HEK293 (cell line): ENCODE data around the gene VPS51.

Experiments used
- HOXA7 ChIP-seq: sonication (generic); formaldehyde crosslinking; IDR thresholded peaks from 2 replicates; pipeline ENCODE4 v1.8.1; 2022; ENCODE audit warnings: missing genetic modification reagents, borderline replicate concordance
- HOXD13 ChIP-seq: sonication (generic); formaldehyde crosslinking; IDR thresholded peaks from 2 replicates; pipeline ENCODE4 v1.8.0; 2022; ENCODE audit warnings: missing genetic modification reagents, borderline replicate concordance
- IKZF3 ChIP-seq: fragments of 450-650 bp; IDR thresholded peaks from 2 replicates; pipeline ENCODE4 v1.5.0; 2018; ENCODE audit warnings: missing biosample characterization, mild to moderate bottlenecking, missing genetic modification characterization, moderate library complexity
- KLF10 ChIP-seq: fragments of 450-650 bp; IDR thresholded peaks from 2 replicates; pipeline ENCODE4 v1.5.1; 2018; ENCODE audit warnings: missing biosample characterization, mild to moderate bottlenecking, missing genetic modification characterization
- SP3 ChIP-seq: fragments of 450-650 bp; formaldehyde crosslinking; IDR thresholded peaks from 2 replicates; pipeline ENCODE4 v1.5.1; 2016; ENCODE audit warnings: missing biosample characterization, missing genetic modification characterization
- ZBTB21 ChIP-seq: fragments of 450-650 bp; formaldehyde crosslinking; IDR thresholded peaks from 2 replicates; pipeline ENCODE4 v1.5.1; 2017; ENCODE audit warnings: missing biosample characterization, missing genetic modification characterization
- ZFHX2 ChIP-seq: fragments of 450-650 bp; formaldehyde crosslinking; conservative IDR thresholded peaks from 2 replicates; pipeline ENCODE4 v1.5.1; 2016; ENCODE audit warnings: missing biosample characterization, missing genetic modification characterization
- ZIC2 ChIP-seq: fragments of 450-650 bp; formaldehyde crosslinking; IDR thresholded peaks from 2 replicates; pipeline ENCODE4 v1.5.1; 2016; ENCODE audit warnings: missing biosample characterization, missing genetic modification characterization
- ZNF169 ChIP-seq: fragments of 450-650 bp; formaldehyde crosslinking; IDR thresholded peaks from 2 replicates; pipeline ENCODE4 v1.5.1; 2016; ENCODE audit warnings: missing biosample characterization, missing genetic modification characterization
- ZNF2 ChIP-seq: fragments of 450-650 bp; formaldehyde crosslinking; IDR thresholded peaks from 2 replicates; pipeline ENCODE4 v1.5.1; 2016; ENCODE audit warnings: missing biosample characterization, missing genetic modification characterization
- ZNF266 ChIP-seq: fragments of 450-650 bp; formaldehyde crosslinking; IDR thresholded peaks from 2 replicates; pipeline ENCODE4 v1.5.1; 2016; ENCODE audit warnings: missing biosample characterization, missing genetic modification characterization, low read depth
- ZNF274 ChIP-seq, 2 experiments: fragments of 200-500 bp in 1 of 2; fragments of 450-650 bp in 1 of 2; sonication (Bioruptor generic) in 1 of 2; formaldehyde crosslinking in 1 of 2; IDR thresholded peaks; 2 replicates each; pipeline versions ENCODE4 v1.5.1 to v1.6.1; 2014 to 2016; ENCODE audit warnings: borderline replicate concordance in 1 of 2, inconsistent platforms in 1 of 2, low read length in 1 of 2, missing biosample characterization in 1 of 2, missing genetic modification characterization in 1 of 2
- ZNF292 ChIP-seq: fragments of 450-650 bp; formaldehyde crosslinking; IDR thresholded peaks from 2 replicates; pipeline ENCODE4 v1.5.1; 2016; ENCODE audit warnings: low read depth, missing biosample characterization, missing genetic modification characterization, borderline replicate concordance
- ZNF341 ChIP-seq: fragments of 450-650 bp; formaldehyde crosslinking; IDR thresholded peaks from 2 replicates; pipeline ENCODE4; 2016; ENCODE audit warnings: low read depth, missing biosample characterization, missing genetic modification characterization
- ZNF426 ChIP-seq: fragments of 450-650 bp; formaldehyde crosslinking; IDR thresholded peaks from 2 replicates; pipeline ENCODE4 v1.5.1; 2017; ENCODE audit warnings: missing biosample characterization, missing genetic modification characterization, mild to moderate bottlenecking, inconsistent platforms, moderate library complexity
- ZNF501 ChIP-seq: fragments of 450-650 bp; formaldehyde crosslinking; IDR thresholded peaks from 2 replicates; pipeline ENCODE4 v1.5.1; 2016; ENCODE audit warnings: missing biosample characterization, missing genetic modification characterization
- ZNF621 ChIP-seq: fragments of 450-650 bp; formaldehyde crosslinking; IDR thresholded peaks from 2 replicates; pipeline ENCODE4 v1.5.1; 2017; ENCODE audit warnings: missing biosample characterization, missing genetic modification characterization
- ZNF76 ChIP-seq: fragments of 450-650 bp; formaldehyde crosslinking; IDR thresholded peaks from 2 replicates; pipeline ENCODE4; 2016; ENCODE audit warnings: low read depth, missing biosample characterization, missing genetic modification characterization, borderline replicate concordance
- TF ChIP-seq, protein P1 (sequence below): fragments of 450-650 bp; formaldehyde crosslinking; IDR thresholded peaks from 2 replicates; pipeline ENCODE4 v1.5.1; 2017; ENCODE audit warnings: missing biosample characterization, missing genetic modification characterization
- TF ChIP-seq, protein P2 (sequence below): fragments of 450-650 bp; formaldehyde crosslinking; IDR thresholded peaks from 2 replicates; pipeline ENCODE4 v1.5.1; 2017; ENCODE audit warnings: missing biosample characterization, missing genetic modification characterization
- TF ChIP-seq, protein P3 (sequence below): fragments of 450-650 bp; formaldehyde crosslinking; IDR thresholded peaks from 2 replicates; pipeline ENCODE4 v1.5.1; 2016; ENCODE audit warnings: missing biosample characterization, missing genetic modification characterization, low read depth
- TF ChIP-seq, protein P4 (sequence below): fragments of 450-650 bp; formaldehyde crosslinking; IDR thresholded peaks from 2 replicates; pipeline ENCODE4 v1.5.1; 2016; ENCODE audit warnings: missing biosample characterization, missing genetic modification characterization
- TF ChIP-seq, protein P5 (sequence below): fragments of 450-650 bp; formaldehyde crosslinking; IDR thresholded peaks from 2 replicates; pipeline ENCODE4 v1.5.1; 2016; ENCODE audit warnings: missing biosample characterization, missing genetic modification characterization
- TF ChIP-seq, protein P6 (sequence below): fragments of 450-650 bp; IDR thresholded peaks from 2 replicates; pipeline ENCODE4 v1.5.1; 2018; ENCODE audit warnings: missing biosample characterization, mild to moderate bottlenecking, missing genetic modification characterization
- TF ChIP-seq, protein P7 (sequence below): fragments of 450-650 bp; formaldehyde crosslinking; IDR thresholded peaks from 2 replicates; pipeline ENCODE4 v1.5.1; 2016; ENCODE audit warnings: missing biosample characterization, missing genetic modification characterization

The VPS51 gene

DNA sequence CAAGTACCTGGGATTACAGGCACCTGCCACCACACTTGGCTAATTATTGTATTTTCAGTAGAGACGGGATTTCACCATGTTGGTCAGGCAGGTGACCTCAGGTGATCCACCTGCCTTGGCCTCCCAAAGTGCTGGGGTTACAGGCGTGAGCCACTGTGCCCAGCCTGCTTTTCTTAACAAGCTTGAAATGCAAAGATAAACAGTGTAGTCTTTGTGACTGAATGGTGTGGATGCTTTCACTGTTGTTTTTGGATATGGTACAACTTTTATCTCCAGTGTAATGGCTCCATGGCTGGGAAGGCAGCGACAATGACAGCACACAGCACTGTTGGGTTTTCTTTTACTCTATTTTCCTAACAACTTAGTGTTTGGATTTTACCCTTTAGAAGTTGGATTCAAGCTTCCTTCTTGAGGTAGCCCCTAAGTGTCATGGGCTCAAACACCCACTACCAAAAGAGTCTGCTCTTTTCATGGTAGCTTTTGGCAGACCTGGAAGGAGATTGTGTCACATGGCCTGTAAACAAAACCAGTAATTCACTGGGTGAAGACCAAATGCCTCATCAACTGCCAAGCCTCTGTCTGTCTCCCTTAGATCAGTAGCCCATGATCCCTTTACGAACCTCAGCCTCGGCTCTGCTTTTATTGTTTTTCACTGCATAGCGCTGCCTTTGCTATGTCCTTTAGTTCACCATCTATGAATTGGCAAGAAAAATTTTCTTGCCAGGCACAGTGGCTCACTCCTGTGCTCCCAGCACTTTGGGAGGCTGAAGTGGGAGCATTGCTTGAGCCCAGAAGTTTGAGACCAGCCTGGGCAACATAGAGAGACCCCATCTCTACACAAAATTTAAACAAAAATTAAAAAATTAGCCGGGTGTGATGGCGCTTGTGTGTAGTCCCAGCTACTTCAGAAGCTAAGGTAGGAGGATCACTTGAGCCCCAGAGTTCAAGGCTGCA lies 6.4 kb downstream of the VPS51 start (continued):
- TF ChIP-seq, protein P1, sequence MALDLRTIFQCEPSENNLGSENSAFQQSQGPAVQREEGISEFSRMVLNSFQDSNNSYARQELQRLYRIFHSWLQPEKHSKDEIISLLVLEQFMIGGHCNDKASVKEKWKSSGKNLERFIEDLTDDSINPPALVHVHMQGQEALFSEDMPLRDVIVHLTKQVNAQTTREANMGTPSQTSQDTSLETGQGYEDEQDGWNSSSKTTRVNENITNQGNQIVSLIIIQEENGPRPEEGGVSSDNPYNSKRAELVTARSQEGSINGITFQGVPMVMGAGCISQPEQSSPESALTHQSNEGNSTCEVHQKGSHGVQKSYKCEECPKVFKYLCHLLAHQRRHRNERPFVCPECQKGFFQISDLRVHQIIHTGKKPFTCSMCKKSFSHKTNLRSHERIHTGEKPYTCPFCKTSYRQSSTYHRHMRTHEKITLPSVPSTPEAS: no peak
- TF ChIP-seq HOXA7 (CRISPR knock-in tag): no peak
- no peak for TF ChIP-seq ZFHX2 (tag by site-specific recombination)
- TF ChIP-seq, protein P2, sequence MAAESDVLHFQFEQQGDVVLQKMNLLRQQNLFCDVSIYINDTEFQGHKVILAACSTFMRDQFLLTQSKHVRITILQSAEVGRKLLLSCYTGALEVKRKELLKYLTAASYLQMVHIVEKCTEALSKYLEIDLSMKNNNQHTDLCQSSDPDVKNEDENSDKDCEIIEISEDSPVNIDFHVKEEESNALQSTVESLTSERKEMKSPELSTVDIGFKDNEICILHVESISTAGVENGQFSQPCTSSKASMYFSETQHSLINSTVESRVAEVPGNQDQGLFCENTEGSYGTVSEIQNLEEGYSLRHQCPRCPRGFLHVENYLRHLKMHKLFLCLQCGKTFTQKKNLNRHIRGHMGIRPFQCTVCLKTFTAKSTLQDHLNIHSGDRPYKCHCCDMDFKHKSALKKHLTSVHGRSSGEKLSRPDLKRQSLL (tag by site-specific recombination): peak; percentile 37; the same call in 1 of the 2 replicates
- TF ChIP-seq ZNF501 (tag by site-specific recombination): 0 out of 2 replicates have a peak, but pooled peaks have one; percentile 26
- TF ChIP-seq ZIC2 (tag by site-specific recombination): no peak
- TF ChIP-seq, protein P3, sequence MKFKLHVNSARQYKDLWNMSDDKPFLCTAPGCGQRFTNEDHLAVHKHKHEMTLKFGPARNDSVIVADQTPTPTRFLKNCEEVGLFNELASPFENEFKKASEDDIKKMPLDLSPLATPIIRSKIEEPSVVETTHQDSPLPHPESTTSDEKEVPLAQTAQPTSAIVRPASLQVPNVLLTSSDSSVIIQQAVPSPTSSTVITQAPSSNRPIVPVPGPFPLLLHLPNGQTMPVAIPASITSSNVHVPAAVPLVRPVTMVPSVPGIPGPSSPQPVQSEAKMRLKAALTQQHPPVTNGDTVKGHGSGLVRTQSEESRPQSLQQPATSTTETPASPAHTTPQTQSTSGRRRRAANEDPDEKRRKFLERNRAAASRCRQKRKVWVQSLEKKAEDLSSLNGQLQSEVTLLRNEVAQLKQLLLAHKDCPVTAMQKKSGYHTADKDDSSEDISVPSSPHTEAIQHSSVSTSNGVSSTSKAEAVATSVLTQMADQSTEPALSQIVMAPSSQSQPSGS (tag by site-specific recombination): no peak
- no peak for TF ChIP-seq HOXD13 (CRISPR knock-in tag)
- TF ChIP-seq ZNF621: no peak
- TF ChIP-seq, protein P4, sequence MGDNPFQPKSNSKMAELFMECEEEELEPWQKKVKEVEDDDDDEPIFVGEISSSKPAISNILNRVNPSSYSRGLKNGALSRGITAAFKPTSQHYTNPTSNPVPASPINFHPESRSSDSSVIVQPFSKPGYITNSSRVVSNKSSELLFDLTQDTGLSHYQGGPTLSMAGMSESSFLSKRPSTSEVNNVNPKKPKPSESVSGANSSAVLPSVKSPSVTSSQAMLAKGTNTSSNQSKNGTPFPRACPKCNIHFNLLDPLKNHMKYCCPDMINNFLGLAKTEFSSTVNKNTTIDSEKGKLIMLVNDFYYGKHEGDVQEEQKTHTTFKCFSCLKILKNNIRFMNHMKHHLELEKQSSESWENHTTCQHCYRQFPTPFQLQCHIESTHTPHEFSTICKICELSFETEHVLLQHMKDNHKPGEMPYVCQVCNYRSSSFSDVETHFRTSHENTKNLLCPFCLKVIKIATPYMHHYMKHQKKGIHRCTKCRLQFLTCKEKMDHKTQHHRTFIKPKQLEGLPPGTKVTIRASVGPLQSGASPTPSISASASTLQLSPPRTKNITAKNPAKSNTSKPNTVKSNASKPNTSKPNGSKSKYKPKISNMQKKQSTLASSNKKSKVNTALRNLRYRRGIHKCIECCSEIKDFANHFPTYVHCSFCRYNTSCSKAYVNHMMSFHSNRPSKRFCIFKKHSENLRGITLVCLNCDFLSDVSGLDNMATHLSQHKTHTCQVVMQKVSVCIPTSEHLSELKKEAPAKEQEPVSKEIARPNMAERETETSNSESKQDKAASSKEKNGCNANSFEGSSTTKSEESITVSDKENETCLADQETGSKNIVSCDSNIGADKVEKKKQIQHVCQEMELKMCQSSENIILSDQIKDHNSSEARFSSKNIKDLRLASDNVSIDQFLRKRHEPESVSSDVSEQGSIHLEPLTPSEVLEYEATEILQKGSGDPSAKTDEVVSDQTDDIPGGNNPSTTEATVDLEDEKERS: no peak
- TF ChIP-seq ZNF2 (tag by site-specific recombination): 0 out of 2 replicates have a peak, but pooled peaks have one; percentile 46
- TF ChIP-seq KLF10 (tag by site-specific recombination): no peak
- TF ChIP-seq SP3: 0 out of 2 replicates have a peak, but pooled peaks have one; percentile 13
- no peak for TF ChIP-seq ZNF426
- TF ChIP-seq, protein P5, sequence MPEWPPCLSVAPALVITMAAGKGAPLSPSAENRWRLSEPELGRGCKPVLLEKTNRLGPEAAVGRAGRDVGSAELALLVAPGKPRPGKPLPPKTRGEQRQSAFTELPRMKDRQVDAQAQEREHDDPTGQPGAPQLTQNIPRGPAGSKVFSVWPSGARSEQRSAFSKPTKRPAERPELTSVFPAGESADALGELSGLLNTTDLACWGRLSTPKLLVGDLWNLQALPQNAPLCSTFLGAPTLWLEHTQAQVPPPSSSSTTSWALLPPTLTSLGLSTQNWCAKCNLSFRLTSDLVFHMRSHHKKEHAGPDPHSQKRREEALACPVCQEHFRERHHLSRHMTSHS: no peak
- TF ChIP-seq, protein P6, sequence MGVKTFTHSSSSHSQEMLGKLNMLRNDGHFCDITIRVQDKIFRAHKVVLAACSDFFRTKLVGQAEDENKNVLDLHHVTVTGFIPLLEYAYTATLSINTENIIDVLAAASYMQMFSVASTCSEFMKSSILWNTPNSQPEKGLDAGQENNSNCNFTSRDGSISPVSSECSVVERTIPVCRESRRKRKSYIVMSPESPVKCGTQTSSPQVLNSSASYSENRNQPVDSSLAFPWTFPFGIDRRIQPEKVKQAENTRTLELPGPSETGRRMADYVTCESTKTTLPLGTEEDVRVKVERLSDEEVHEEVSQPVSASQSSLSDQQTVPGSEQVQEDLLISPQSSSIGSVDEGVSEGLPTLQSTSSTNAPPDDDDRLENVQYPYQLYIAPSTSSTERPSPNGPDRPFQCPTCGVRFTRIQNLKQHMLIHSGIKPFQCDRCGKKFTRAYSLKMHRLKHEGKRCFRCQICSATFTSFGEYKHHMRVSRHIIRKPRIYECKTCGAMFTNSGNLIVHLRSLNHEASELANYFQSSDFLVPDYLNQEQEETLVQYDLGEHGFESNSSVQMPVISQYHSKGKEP (tag by site-specific recombination): peak; percentile 33; the same call in 1 of the 2 replicates
- TF ChIP-seq ZBTB21 (tag by site-specific recombination): no peak
- no peak for TF ChIP-seq ZNF274 (IDR thresholded peaks at IDR 0.05; ENCODE audit: low read length)
- TF ChIP-seq ZNF274 (tag by site-specific recombination; IDR thresholded peaks at IDR 0.05; ENCODE audit: borderline replicate concordance): no peak
- no peak for TF ChIP-seq ZNF341
- TF ChIP-seq, protein P7, sequence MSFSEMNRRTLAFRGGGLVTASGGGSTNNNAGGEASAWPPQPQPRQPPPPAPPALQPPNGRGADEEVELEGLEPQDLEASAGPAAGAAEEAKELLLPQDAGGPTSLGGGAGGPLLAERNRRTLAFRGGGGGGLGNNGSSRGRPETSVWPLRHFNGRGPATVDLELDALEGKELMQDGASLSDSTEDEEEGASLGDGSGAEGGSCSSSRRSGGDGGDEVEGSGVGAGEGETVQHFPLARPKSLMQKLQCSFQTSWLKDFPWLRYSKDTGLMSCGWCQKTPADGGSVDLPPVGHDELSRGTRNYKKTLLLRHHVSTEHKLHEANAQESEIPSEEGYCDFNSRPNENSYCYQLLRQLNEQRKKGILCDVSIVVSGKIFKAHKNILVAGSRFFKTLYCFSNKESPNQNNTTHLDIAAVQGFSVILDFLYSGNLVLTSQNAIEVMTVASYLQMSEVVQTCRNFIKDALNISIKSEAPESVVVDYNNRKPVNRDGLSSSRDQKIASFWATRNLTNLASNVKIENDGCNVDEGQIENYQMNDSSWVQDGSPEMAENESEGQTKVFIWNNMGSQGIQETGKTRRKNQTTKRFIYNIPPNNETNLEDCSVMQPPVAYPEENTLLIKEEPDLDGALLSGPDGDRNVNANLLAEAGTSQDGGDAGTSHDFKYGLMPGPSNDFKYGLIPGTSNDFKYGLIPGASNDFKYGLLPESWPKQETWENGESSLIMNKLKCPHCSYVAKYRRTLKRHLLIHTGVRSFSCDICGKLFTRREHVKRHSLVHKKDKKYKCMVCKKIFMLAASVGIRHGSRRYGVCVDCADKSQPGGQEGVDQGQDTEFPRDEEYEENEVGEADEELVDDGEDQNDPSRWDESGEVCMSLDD: no peak
- no peak for TF ChIP-seq ZNF76 (tag by site-specific recombination)
- no peak for TF ChIP-seq ZNF266 (tag by site-specific recombination)
- TF ChIP-seq IKZF3 (tag by site-specific recombination): peak; percentile 68
- no peak for TF ChIP-seq ZNF169 (tag by site-specific recombination)
- TF ChIP-seq ZNF292 (tag by site-specific recombination): no peak
